NB4 (cell line): ENCODE results near the gene C5orf63.

Experiments used
- POLR2A ChIP-seq: IDR thresholded peaks from 2 replicates; pipeline ENCODE4 v1.6.1; 2011; ENCODE audit warnings: mild to moderate bottlenecking; ENCODE audit not compliant: insufficient read length; ENCODE audit errors: extremely low read depth
- TF ChIP-seq, protein P1 (sequence below): IDR thresholded peaks from one replicate; pipeline ENCODE4 v1.5.1; 2012; ENCODE audit warnings: low read depth, low read length

DNA sequence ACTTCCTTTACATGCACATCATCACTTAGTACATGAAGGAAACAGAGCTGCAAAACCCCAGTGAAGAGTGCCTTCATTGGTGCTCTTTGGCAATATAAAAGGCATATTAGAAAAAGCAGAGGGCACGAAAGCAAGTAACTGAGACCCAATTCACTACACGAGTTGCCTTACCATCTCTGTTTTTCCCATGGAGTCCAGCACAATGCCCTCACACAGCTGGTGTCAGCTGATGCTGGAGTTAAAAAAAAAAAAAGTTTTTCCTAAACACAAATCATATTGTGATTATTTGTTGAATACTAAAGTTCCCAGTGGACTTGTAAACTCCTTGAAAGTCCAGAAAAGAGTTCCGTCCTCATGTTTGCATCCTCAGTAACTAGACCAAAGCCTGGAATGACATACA, 68.6 kb downstream of the C5orf63 start:
- TF ChIP-seq, protein P1, sequence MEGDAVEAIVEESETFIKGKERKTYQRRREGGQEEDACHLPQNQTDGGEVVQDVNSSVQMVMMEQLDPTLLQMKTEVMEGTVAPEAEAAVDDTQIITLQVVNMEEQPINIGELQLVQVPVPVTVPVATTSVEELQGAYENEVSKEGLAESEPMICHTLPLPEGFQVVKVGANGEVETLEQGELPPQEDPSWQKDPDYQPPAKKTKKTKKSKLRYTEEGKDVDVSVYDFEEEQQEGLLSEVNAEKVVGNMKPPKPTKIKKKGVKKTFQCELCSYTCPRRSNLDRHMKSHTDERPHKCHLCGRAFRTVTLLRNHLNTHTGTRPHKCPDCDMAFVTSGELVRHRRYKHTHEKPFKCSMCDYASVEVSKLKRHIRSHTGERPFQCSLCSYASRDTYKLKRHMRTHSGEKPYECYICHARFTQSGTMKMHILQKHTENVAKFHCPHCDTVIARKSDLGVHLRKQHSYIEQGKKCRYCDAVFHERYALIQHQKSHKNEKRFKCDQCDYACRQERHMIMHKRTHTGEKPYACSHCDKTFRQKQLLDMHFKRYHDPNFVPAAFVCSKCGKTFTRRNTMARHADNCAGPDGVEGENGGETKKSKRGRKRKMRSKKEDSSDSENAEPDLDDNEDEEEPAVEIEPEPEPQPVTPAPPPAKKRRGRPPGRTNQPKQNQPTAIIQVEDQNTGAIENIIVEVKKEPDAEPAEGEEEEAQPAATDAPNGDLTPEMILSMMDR = no peak
- TF ChIP-seq POLR2A = no peak
